ENCODE measurements around the gene ADK.

DNA sequence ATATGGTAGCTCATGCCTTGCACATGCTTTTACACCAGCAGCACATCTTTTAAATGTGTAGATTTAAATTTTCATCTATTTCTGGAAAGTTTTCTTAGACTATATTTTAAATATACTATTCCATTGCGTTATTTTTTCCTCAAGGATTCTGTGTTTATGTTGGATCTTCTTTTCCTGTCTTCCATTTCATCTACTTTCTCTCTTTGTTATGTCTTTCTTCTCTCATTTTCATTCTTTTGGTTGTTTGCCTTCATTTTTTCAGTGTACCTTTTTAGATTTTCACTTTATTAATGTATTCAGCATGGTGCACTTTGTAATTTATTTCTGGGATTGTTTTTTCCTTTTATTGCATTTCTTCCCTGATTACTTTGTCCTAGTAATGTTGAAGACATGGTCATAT is 329.8 kb downstream of the ADK start:
- TF ChIP-seq, protein P1, sequence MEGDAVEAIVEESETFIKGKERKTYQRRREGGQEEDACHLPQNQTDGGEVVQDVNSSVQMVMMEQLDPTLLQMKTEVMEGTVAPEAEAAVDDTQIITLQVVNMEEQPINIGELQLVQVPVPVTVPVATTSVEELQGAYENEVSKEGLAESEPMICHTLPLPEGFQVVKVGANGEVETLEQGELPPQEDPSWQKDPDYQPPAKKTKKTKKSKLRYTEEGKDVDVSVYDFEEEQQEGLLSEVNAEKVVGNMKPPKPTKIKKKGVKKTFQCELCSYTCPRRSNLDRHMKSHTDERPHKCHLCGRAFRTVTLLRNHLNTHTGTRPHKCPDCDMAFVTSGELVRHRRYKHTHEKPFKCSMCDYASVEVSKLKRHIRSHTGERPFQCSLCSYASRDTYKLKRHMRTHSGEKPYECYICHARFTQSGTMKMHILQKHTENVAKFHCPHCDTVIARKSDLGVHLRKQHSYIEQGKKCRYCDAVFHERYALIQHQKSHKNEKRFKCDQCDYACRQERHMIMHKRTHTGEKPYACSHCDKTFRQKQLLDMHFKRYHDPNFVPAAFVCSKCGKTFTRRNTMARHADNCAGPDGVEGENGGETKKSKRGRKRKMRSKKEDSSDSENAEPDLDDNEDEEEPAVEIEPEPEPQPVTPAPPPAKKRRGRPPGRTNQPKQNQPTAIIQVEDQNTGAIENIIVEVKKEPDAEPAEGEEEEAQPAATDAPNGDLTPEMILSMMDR (IDR thresholded peaks at IDR 0.05; ENCODE audit: extremely low read depth in 1 of 2, insufficient read depth in 1 of 2, low read depth in 1 of 2, low read length in 2 of 2) = no peak
- no peak for TF ChIP-seq POLR2AphosphoS5 (IDR thresholded peaks at IDR 0.05; ENCODE audit: insufficient read depth, low read depth, low read length)
- TF ChIP-seq POLR2A (IDR thresholded peaks at IDR 0.05; ENCODE audit: low read depth, low read length) = no peak
- no peak for TF ChIP-seq EZH2 (IDR thresholded peaks at IDR 0.05; ENCODE audit: borderline replicate concordance, low read depth, low read length, severe bottlenecking)
- TF ChIP-seq, protein P2, sequence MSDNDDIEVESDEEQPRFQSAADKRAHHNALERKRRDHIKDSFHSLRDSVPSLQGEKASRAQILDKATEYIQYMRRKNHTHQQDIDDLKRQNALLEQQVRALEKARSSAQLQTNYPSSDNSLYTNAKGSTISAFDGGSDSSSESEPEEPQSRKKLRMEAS (IDR thresholded peaks at IDR 0.05; ENCODE audit: insufficient read depth, insufficient read length) = no peak
- TF ChIP-seq JUN (IDR thresholded peaks at IDR 0.05; ENCODE audit: borderline replicate concordance, insufficient read depth, insufficient read length, low read depth) = no peak

All from endothelial cell of umbilical vein (primary cell).